ENCODE results near the gene NUDC. TPM values are rescaled to one million over a fixed set of nuclear protein-coding genes. Genes with fewer than 3 reads are reported as not detected.

Gene NUDC
- total and polyA plus RNA-seq, 10 of the 15 experiments (the other 5 are each of a cell fraction or from before 2014, with no cell fraction given): 5.5 to 227 (median 67.4) TPM

- Histone ChIP-seq H3K4me1 (ENCODE audit: control insufficient read depth, insufficient read depth, low read length) (no peaks in the 10 kb centered on the region), H3K27me3 (replicated peaks in 1 of 2; ENCODE audit: control insufficient read depth in 2 of 2, insufficient read depth in 2 of 2, low read length in 1 of 2) (peaks cover 6 to 7% of the 10 kb centered on the region in 2 experiments), H3K27ac (ENCODE audit: control insufficient read depth, insufficient read depth) (no peak overlapping the region), H3K4me2 (ENCODE audit: control insufficient read depth, insufficient read depth) (no peak overlapping the region), H3K4me3 (no peak overlapping the region), H3K9ac (ENCODE audit: control insufficient read depth, insufficient read depth, low read length) (no peak overlapping the region), H3K9me3 (replicated peaks; ENCODE audit: control insufficient read depth, insufficient read depth, low read length) (no peaks in the 10 kb centered on the region; the same call in 2 of the 3 replicates), H3K79me2 (ENCODE audit: control insufficient read depth, insufficient read depth, low read length) (no peaks in the 10 kb centered on the region), H2AFZ (ENCODE audit: control insufficient read depth, low read depth, low read length) (no peak overlapping the region), H3K36me3 (ENCODE audit: control insufficient read depth in 2 of 2, insufficient read depth in 2 of 2, low read length in 1 of 2) (no peaks in the 10 kb centered on the region), H4K20me1 (ENCODE audit: control insufficient read depth, insufficient read depth) (no peaks in the 10 kb centered on the region)
- RAD21 ChIA-PET (ENCODE audit: unreplicated experiment): no interaction called here
- WGBS (ENCODE audit: insufficient coverage, insufficient replicate concordance, low lambda C conversion rate, missing lambda C conversion rate): 11% methylated on average over 3 of the region's 3 CpGs
- intact Hi-C loops (cut with micrococcal nuclease; ENCODE audit: unreplicated experiment) (no loop called here), in situ Hi-C loops (cut with MboI) (no loop called here)
- SMC1A ChIA-PET (ENCODE audit: uncharacterized antibody, unreplicated experiment): no interaction called here
- no TSS peak for BruUV-seq (replicated peaks)
- FAIRE-seq (no peak), ATAC-seq (no peak), DNase-seq (ENCODE audit: low read depth, low spot score) (no peak)
- TF ChIP-seq, protein P1, sequence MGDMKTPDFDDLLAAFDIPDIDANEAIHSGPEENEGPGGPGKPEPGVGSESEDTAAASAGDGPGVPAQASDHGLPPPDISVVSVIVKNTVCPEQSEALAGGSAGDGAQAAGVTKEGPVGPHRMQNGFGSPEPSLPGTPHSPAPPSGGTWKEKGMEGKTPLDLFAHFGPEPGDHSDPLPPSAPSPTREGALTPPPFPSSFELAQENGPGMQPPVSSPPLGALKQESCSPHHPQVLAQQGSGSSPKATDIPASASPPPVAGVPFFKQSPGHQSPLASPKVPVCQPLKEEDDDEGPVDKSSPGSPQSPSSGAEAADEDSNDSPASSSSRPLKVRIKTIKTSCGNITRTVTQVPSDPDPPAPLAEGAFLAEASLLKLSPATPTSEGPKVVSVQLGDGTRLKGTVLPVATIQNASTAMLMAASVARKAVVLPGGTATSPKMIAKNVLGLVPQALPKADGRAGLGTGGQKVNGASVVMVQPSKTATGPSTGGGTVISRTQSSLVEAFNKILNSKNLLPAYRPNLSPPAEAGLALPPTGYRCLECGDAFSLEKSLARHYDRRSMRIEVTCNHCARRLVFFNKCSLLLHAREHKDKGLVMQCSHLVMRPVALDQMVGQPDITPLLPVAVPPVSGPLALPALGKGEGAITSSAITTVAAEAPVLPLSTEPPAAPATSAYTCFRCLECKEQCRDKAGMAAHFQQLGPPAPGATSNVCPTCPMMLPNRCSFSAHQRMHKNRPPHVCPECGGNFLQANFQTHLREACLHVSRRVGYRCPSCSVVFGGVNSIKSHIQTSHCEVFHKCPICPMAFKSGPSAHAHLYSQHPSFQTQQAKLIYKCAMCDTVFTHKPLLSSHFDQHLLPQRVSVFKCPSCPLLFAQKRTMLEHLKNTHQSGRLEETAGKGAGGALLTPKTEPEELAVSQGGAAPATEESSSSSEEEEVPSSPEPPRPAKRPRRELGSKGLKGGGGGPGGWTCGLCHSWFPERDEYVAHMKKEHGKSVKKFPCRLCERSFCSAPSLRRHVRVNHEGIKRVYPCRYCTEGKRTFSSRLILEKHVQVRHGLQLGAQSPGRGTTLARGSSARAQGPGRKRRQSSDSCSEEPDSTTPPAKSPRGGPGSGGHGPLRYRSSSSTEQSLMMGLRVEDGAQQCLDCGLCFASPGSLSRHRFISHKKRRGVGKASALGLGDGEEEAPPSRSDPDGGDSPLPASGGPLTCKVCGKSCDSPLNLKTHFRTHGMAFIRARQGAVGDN (IDR thresholded peaks at IDR 0.05): no peak
- no peak for TF ChIP-seq DPF2 (IDR thresholded peaks at IDR 0.05)
- TF ChIP-seq MLLT1 (IDR thresholded peaks at IDR 0.05): no peak
- no peak for TF ChIP-seq ZNF384 (IDR thresholded peaks at IDR 0.05; ENCODE audit: borderline replicate concordance, low read depth, low read length)
- no peak for TF ChIP-seq SUPT20H (IDR thresholded peaks at IDR 0.05; ENCODE audit: borderline replicate concordance, control insufficient read depth, low read depth, low read length)
- no peak for TF ChIP-seq SMAD1 (IDR thresholded peaks at IDR 0.05; ENCODE audit: low read depth, partially characterized antibody)
- no peak for TF ChIP-seq MYC (IDR thresholded peaks at IDR 0.05; ENCODE audit: insufficient read depth, insufficient read length, insufficient replicate concordance, low read length, severe bottlenecking)
- no peak for TF ChIP-seq NR2F1 (conservative IDR thresholded peaks at IDR 0.05)
- no peak for TF ChIP-seq NFXL1 (IDR thresholded peaks at IDR 0.05; ENCODE audit: borderline replicate concordance)
- TF ChIP-seq ZZZ3 (IDR thresholded peaks at IDR 0.05; ENCODE audit: control insufficient read depth, insufficient read length, low read depth): no peak
- POLR2A ChIA-PET: no interaction called here
- CTCF ChIA-PET: no interaction called here
Measured at GRCh38 chr1:26956321-26956720, 34.8 kb downstream of the NUDC start.

Data from GM12878 (cell line).